K562 (cell line): Measurements from ENCODE around the gene LGALS3.

Experiments used
- EP300 ChIP-seq: IDR thresholded peaks from 2 replicates; pipeline ENCODE4 v1.6.1; 2012; ENCODE audit warnings: low read length, improper control_type of control experiment
- KLF16 ChIP-seq: IDR thresholded peaks from 2 replicates; pipeline ENCODE4 v1.6.1; 2016; ENCODE audit warnings: antibody characterized with exemption
- MAZ ChIP-seq, 2 experiments: fragments of 450-650 bp in 1 of 2; sonication (generic) in 1 of 2; formaldehyde crosslinking; IDR thresholded peaks in 1 of 2; conservative IDR thresholded peaks in 1 of 2; 2 replicates each; pipeline versions ENCODE4 v1.4.0 to v1.5.0; 2020; ENCODE audit warnings: mild to moderate bottlenecking in 1 of 2, missing genetic modification reagents in 1 of 2
- MLX ChIP-seq, 2 experiments: fragments of 450-650 bp in 1 of 2; sonication (generic) in 1 of 2; formaldehyde crosslinking; conservative IDR thresholded peaks; 2 replicates each; pipeline versions ENCODE4 v1.4.0 to v1.8.1; 2020 to 2022; ENCODE audit warnings: mild to moderate bottlenecking in 1 of 2, missing genetic modification reagents in 1 of 2
- MXI1 ChIP-seq: IDR thresholded peaks from 2 replicates; pipeline ENCODE4 v1.6.1; 2011; ENCODE audit warnings: low read depth, mild to moderate bottlenecking, improper control_type of control experiment, low read length
- POLR2A ChIP-seq: fragments of 450-650 bp; conservative IDR thresholded peaks from 2 replicates; pipeline ENCODE4 v1.6.1; 2016
- YY1 ChIP-seq, 3 experiments: IDR thresholded peaks; 2 replicates each; pipeline ENCODE4 v1.6.1; 2011; ENCODE audit warnings: low read length in 2 of 3, mild to moderate bottlenecking in 2 of 3, moderate library complexity in 2 of 3, borderline replicate concordance in 1 of 3, control low read depth in 1 of 3, low read depth in 1 of 3; ENCODE audit not compliant: insufficient read depth in 3 of 3, insufficient replicate concordance in 2 of 3, control insufficient read depth in 1 of 3, insufficient read length in 1 of 3; ENCODE audit errors: extremely low read depth in 1 of 3
- ZNF318 ChIP-seq, 2 experiments: fragments of 450-650 bp; IDR thresholded peaks; 2 replicates each; pipeline ENCODE4 v1.6.1; 2016; ENCODE audit warnings: mild to moderate bottlenecking in 2 of 2, borderline replicate concordance in 1 of 2, low read depth in 1 of 2, moderate library complexity in 1 of 2

- TF ChIP-seq EP300 (no peak), MXI1 (no peak), YY1 (IDR thresholded peaks at IDR 0.05; ENCODE audit: borderline replicate concordance in 1 of 3, control insufficient read depth in 1 of 3, extremely low read depth in 1 of 3, insufficient read depth in 3 of 3, insufficient read length in 1 of 3, insufficient replicate concordance in 2 of 3, low read depth in 1 of 3, low read length in 2 of 3) (no peak), ZNF318 (IDR thresholded peaks at IDR 0.05; ENCODE audit: borderline replicate concordance in 1 of 2, low read depth in 1 of 2) (no peak), MLX (CRISPR knock-in tag; conservative IDR thresholded peaks at IDR 0.05) (no peak), MAZ (CRISPR knock-in tag; conservative IDR thresholded peaks at IDR 0.05 in 1 of 2, IDR thresholded peaks at IDR 0.05 in 1 of 2) (no peak), POLR2A (no peak), KLF16 (no peak)
These were observed 61.8 kb downstream of the LGALS3 start for GRCh38 chr14:55190906-55191202.
